HG02938 (cell line): ENCODE data around the gene BIRC3.
"Not testable (repeated sequence)": the region's sequence is repeated elsewhere in the genome, so short reads cannot be mapped to it uniquely, and the experiment has no call there.

Source experiments
- ATAC-seq: cut with Tn5 transposase; IDR thresholded peaks from one replicate; pipeline ENCODE4 v1.9.1; 2021; ENCODE audit warnings: mild to moderate bottlenecking, moderate library complexity; ENCODE audit not compliant: unreplicated experiment

Gene BIRC3

GRCh38 chr11:102364991-102365390 is 47.7 kb downstream of the BIRC3 start:
- no peak for ATAC-seq

GRCh38 chr11:102367364-102367763 is 50.1 kb downstream of the BIRC3 start:
- no peak for ATAC-seq

- ATAC-seq = peak; percentile 100
These were observed 51.2 kb downstream of the BIRC3 start for GRCh38 chr11:102368472-102368871.

GRCh38 chr11:102374633-102375424 is 57.5 kb downstream of the BIRC3 start:
- ATAC-seq = not testable (repeated sequence)

- ATAC-seq = no peak
These were observed 58.6 kb downstream of the BIRC3 start for GRCh38 chr11:102375720-102376399.

GRCh38 chr11:102377891-102378290 is 60.6 kb downstream of the BIRC3 start:
- no peak for ATAC-seq

GRCh38 chr11:102378818-102379217 is 61.5 kb downstream of the BIRC3 start:
- ATAC-seq = no peak

- no peak for ATAC-seq
These were observed 65.1 kb downstream of the BIRC3 start for GRCh38 chr11:102382384-102382783.

- no peak for ATAC-seq
These were observed 66.6 kb downstream of the BIRC3 start for GRCh38 chr11:102383839-102384238.

- no peak for ATAC-seq
These were observed 67.3 kb downstream of the BIRC3 start for GRCh38 chr11:102384419-102385079.

- ATAC-seq = no peak
These were observed 68.1 kb downstream of the BIRC3 start for GRCh38 chr11:102385085-102386007.

- no peak for ATAC-seq
These were observed 69.0 kb downstream of the BIRC3 start for GRCh38 chr11:102386136-102386734.

GRCh38 chr11:102387043-102387781 is 69.9 kb downstream of the BIRC3 start:
- ATAC-seq = no peak
